ENCODE measurements around the gene CHI3L1.
A peak's percentile ranks its signal among the peaks of the same experiment; 100 is the strongest.

The CHI3L1 gene

DNA sequence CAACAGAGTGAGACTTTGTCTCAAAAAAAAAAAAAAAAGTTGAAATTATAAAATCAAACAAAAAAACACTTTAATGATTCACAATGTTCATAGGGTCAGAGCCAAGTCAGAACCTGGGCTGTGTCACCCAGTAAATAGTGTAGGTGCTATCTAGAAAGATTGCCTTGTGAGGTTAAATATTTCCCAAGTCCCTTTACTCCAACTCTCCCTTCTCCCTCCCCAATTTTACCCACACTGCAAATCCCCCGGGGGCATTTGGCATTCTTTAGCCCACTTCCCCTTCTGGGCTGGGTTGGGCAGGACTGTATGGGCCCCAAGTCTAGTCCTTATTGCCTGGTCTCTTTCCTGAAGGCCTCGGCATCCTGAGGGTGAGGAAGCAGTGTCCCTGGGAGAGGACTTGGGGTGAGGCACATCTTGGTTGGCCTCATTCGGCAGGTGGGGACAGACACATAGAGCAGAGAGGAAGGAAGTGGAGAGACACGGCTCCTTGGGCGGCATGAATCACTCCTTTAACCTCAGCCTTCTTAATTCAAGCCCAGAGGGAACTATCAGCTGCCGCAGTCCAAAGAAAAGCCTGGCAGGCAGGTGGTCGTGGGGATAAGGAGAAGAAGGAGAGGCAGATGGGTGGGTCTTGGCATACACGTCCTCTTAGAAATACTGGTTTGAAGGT lies 50.7 kb downstream of the CHI3L1 start:
- Mint-ChIP-seq H3K4me1 (peaks cover 7% of the 10 kb centered on the region), H3K36me3 (ENCODE audit: low read depth) (no peaks in the 10 kb centered on the region), H3K9me3 (no peaks in the 10 kb centered on the region), H3K27me3 (ENCODE audit: low read depth) (peaks cover 4% of the 10 kb centered on the region), H3K4me3 (no peak overlapping the region), H3K27ac (peak overlapping the region in 2 of 3 experiments; percentile 22 to 29)
- TF ChIP-seq, protein P1, sequence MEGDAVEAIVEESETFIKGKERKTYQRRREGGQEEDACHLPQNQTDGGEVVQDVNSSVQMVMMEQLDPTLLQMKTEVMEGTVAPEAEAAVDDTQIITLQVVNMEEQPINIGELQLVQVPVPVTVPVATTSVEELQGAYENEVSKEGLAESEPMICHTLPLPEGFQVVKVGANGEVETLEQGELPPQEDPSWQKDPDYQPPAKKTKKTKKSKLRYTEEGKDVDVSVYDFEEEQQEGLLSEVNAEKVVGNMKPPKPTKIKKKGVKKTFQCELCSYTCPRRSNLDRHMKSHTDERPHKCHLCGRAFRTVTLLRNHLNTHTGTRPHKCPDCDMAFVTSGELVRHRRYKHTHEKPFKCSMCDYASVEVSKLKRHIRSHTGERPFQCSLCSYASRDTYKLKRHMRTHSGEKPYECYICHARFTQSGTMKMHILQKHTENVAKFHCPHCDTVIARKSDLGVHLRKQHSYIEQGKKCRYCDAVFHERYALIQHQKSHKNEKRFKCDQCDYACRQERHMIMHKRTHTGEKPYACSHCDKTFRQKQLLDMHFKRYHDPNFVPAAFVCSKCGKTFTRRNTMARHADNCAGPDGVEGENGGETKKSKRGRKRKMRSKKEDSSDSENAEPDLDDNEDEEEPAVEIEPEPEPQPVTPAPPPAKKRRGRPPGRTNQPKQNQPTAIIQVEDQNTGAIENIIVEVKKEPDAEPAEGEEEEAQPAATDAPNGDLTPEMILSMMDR (IDR thresholded peaks at IDR 0.05; ENCODE audit: unreplicated experiment in 3 of 3), result no peak

DNA sequence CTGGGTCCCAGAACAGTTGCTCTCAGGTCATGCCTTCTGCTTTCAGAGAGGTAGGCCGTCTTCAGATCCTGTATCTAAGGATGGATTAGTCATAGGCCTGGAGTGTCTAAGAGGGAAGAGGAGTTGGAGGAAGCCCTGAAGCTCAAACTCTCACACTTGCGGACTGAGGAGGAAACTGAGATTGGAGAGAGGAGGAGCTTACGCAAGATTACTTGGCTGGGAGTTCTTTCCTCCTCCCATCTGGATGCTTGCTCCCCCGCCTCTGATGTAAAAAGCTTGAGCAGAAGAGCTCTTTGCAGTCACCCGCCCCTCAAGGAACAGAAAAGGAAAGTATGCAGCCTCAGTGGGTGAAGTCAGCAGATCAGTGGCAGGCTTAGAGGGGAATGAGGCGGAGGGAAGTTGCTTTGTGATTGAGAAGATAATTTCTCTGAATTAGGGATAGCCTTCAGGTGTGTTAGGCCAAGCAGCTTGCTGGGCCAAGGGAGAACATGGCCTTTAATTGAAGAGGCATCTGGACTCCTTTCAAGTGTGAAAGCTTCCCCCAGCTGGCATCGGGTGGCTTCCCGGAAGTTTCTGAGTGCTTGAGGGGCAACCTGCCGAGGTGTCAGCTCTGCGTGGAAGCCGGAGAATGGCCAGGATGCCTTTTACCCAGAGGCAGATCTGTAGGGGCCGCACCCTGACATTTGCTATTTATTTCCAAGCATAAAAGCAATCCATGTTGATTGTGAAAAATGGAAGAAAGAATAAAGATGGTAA lies 52.4 kb downstream of the CHI3L1 start:
- Mint-ChIP-seq H3K4me3 (no peak overlapping the region), H3K9me3 (no peaks in the 10 kb centered on the region), H3K27ac (peak overlapping the region; percentile 66 to 85 (median 84)), H3K36me3 (ENCODE audit: low read depth) (no peaks in the 10 kb centered on the region), H3K27me3 (ENCODE audit: low read depth) (peaks cover 8% of the 10 kb centered on the region), H3K4me1 (peaks cover 20% of the 10 kb centered on the region)
- TF ChIP-seq, protein P1 (IDR thresholded peaks at IDR 0.05; ENCODE audit: unreplicated experiment in 3 of 3), result no peak

DNA sequence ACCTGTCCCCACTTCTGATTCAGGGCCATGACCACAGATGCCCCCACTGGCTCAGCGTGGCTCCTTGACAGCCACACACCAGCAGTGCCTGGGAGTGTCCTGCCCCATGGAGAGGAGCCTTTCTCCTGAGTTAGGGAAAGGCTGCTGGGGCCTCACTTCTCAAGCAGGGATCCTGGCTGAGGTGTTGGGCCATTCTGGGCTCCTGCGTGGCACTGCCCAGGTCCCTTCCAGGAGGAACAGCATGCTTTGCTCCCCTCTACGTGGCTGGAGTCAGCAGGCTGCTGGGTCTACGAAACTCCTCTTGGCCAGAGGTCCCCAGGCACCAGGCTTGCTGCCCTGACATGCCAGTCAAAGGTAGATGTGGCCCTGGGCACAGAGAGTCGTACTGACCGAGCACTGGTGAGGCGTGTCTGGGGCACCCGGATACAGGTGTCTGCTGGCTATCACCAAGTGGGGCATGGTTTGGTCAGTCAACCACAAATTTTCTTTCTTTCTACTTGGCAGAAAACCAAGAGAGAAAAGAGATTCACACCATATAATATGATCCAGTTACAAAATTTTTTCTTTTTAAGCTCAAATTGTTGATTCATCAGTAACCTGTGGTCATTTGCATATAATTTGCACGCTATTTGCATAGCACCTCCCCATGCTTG lies 54.8 kb downstream of the CHI3L1 start:
- no peaks in the 10 kb centered on the region for H3K9me3 Mint-ChIP-seq
- peaks cover 40% of the 10 kb centered on the region for H3K4me1 Mint-ChIP-seq
- H3K27ac Mint-ChIP-seq, result no peak overlapping the region
- no peaks in the 10 kb centered on the region for H3K36me3 Mint-ChIP-seq (ENCODE audit: low read depth)
- peaks cover 19% of the 10 kb centered on the region for H3K27me3 Mint-ChIP-seq (ENCODE audit: low read depth)
- H3K4me3 Mint-ChIP-seq, result no peak overlapping the region
- TF ChIP-seq, protein P1 (IDR thresholded peaks at IDR 0.05; ENCODE audit: unreplicated experiment in 3 of 3), result no peak

DNA sequence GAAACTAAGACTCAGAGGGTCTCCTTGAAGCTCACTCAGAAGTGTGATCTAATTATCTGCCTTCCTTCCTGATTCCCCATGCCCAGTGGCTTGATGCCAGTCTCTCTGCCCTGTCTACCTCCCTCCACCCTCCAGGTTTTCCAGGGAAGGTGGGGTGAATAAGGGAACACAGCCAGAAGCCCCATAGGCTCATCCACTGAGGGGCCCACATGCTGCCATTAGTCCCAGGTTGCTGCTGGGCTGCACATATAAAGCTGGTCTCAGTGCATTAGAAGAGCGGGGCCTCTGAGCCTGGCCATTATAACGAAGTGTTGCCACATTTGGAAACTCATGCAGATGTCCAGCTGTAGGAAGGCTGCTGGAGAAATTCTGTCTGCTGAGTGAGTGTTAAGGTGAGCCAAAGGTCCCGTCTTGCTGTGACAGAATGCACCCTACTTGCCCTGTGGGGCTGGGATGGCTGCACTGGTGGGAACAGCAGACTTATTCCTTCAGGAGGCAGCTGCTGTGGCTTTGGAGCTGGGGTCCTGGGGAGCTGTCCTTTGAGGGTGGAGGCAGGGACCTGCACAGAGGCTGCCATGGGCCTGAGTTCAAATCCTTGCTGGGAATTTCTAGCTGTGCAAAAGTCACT lies 56.0 kb downstream of the CHI3L1 start:
- TF ChIP-seq, protein P1 (IDR thresholded peaks at IDR 0.05; ENCODE audit: unreplicated experiment in 3 of 3), result no peak
- Mint-ChIP-seq H3K27me3 (ENCODE audit: low read depth) (peaks cover 26% of the 10 kb centered on the region), H3K9me3 (no peaks in the 10 kb centered on the region), H3K4me1 (peaks cover 52% of the 10 kb centered on the region), H3K4me3 (peak overlapping the region in 2 of 3 experiments; percentile 49 to 66), H3K36me3 (ENCODE audit: low read depth) (no peaks in the 10 kb centered on the region), H3K27ac (peak overlapping the region in 2 of 3 experiments; percentile 48 to 60)

DNA sequence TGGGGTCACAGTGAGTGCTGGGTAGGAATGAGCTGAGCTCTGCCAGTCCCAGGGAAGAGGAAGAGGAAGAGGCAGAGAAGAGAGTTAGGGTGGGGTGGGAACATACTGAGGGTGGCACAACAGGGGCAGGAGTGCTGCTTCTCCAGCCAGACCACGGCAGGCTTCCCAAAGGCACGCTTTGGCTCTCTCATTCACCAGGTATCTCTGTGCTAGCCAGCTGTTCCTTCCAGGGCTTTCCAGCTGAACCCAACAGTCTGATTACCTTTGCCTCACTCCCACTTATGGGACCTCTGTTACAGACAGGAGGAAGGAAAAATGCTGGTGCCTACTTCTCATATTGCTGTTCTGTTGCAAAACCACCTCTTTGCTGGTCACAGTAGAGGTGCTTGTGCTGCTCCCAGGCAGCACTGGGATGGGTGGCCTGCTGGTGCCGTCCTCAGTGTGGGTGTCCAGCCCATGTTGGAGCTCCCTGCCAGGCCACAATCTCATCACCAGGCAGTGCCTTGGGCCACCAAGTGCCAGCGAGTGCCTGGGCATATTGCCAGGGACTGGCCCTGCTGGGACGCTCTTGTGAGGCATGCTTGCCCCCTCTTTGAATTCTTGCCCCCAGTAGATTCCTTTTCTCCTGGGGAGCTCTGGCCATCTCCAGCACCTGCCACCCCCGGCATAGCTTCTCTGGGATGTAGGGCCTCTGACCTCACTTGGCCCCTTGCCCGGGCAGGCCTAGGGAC lies 56.8 kb downstream of the CHI3L1 start:
- Mint-ChIP-seq H3K4me3 (peak overlapping the region; percentile 45 to 88 (median 85)), H3K9me3 (no peaks in the 10 kb centered on the region), H3K4me1 (peaks cover 60% of the 10 kb centered on the region), H3K36me3 (ENCODE audit: low read depth) (no peaks in the 10 kb centered on the region), H3K27me3 (ENCODE audit: low read depth) (peaks cover 30% of the 10 kb centered on the region), H3K27ac (peak overlapping the region in 2 of 3 experiments; percentile 48 to 60)
- TF ChIP-seq, protein P1 (IDR thresholded peaks at IDR 0.05; ENCODE audit: unreplicated experiment in 3 of 3), result no peak
